ENCODE data around the gene KIF26A. TPM values are rescaled to one million over a fixed set of nuclear protein-coding genes. Genes with fewer than 3 reads are reported as not detected.

Gene KIF26A
- total and polyA plus RNA-seq, 10 donors: 0.72 to 21.9 (median 9.2) TPM

DNA sequence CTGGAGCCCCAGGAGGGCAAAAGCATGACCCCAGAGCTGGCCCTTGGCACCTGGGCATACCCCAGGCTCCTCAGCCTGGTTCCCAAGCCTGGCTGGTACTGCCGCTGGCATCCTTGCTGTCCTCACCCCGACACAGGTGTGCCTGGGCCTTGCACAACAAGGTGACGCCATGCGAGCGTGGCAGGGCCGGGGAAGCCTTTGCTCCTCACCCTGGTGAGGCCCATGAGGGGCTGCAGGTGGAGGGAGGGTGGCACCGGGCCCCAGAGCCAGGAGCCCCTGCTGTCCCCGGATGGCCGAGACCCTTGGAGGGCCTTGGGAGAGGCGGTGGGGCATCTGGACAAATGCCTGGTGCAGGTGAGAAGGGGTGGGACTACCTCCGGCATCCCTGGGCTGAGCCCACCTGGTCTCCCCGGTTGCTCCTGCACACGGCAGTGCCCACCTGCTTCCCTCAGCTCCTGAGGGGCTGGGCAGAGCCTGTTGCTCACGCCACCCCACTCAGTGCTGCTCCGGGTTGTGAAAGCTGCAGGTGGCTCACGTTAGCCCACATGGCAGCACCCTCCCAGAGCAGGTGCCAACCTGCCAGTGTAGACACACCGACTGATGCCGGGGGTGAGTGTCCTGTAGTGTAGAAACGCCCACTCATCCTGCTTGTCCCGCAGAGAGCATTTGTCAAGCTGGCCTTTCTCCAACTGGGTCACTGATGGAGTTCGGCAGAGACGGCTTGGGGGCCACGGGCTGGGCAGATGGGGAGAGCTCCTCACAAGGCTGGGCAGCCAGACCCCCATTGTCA is 24.6 kb upstream of the KIF26A start:
- Histone ChIP-seq H3K36me3 (no peaks in the 10 kb centered on the region), H3K4me3 (no peak overlapping the region), H3K27ac (no peak overlapping the region), H3K27me3 (replicated peaks in 1 of 7) (peaks cover 0 to 85% (median 43%) of the 10 kb centered on the region in 7 donors), H3K4me1 (peaks cover 5 to 24% (median 19%) of the 10 kb centered on the region in 6 donors), H3K9me3 (no peaks in the 10 kb centered on the region)
- peak; percentile 68 for DNase-seq
- WGBS, 5 donors: 69 to 82% (median 75%) methylated on average over 14 to 23 of the region's 23 CpGs
- intact Hi-C loops (cut with DNase I; ENCODE audit: low total_unique reads): no loop called here
- TF ChIP-seq POLR2AphosphoS5 (IDR thresholded peaks at IDR 0.05) (no peak), POLR2A (IDR thresholded peaks at IDR 0.05) (no peak)
- TF ChIP-seq, protein P1, sequence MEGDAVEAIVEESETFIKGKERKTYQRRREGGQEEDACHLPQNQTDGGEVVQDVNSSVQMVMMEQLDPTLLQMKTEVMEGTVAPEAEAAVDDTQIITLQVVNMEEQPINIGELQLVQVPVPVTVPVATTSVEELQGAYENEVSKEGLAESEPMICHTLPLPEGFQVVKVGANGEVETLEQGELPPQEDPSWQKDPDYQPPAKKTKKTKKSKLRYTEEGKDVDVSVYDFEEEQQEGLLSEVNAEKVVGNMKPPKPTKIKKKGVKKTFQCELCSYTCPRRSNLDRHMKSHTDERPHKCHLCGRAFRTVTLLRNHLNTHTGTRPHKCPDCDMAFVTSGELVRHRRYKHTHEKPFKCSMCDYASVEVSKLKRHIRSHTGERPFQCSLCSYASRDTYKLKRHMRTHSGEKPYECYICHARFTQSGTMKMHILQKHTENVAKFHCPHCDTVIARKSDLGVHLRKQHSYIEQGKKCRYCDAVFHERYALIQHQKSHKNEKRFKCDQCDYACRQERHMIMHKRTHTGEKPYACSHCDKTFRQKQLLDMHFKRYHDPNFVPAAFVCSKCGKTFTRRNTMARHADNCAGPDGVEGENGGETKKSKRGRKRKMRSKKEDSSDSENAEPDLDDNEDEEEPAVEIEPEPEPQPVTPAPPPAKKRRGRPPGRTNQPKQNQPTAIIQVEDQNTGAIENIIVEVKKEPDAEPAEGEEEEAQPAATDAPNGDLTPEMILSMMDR (IDR thresholded peaks at IDR 0.05 in 8 of 11, conservative IDR thresholded peaks at IDR 0.05 in 3 of 11): no peak

GRCh38 chr14:104114421-104115130 is 23.8 kb upstream of the KIF26A start:
- DNase-seq: peak; percentile 53
- no peak overlapping the region for H3K4me3 ChIP-seq
- peaks cover 0 to 92% (median 50%) of the 10 kb centered on the region in 7 donors for H3K27me3 ChIP-seq (replicated peaks in 1 of 7)
- H3K4me1 ChIP-seq: peaks cover 5 to 24% (median 19%) of the 10 kb centered on the region in 6 donors
- TF ChIP-seq, protein P1 (IDR thresholded peaks at IDR 0.05 in 8 of 11, conservative IDR thresholded peaks at IDR 0.05 in 3 of 11): no peak
- TF ChIP-seq POLR2A (IDR thresholded peaks at IDR 0.05): no peak
- no peak for TF ChIP-seq POLR2AphosphoS5 (IDR thresholded peaks at IDR 0.05)
- no peaks in the 10 kb centered on the region for H3K36me3 ChIP-seq
- WGBS, 5 donors: 72 to 87% (median 78%) methylated on average over 11 to 26 of the region's 26 CpGs
- no peak overlapping the region for H3K27ac ChIP-seq
- intact Hi-C loops (cut with DNase I; ENCODE audit: low total_unique reads): no loop called here
- H3K9me3 ChIP-seq: no peaks in the 10 kb centered on the region

- H3K36me3 ChIP-seq: no peaks in the 10 kb centered on the region
- intact Hi-C loops (cut with DNase I; ENCODE audit: low total_unique reads): no loop called here
- peaks cover 5 to 24% (median 19%) of the 10 kb centered on the region in 6 donors for H3K4me1 ChIP-seq
- no peaks in the 10 kb centered on the region for H3K9me3 ChIP-seq
- no peak overlapping the region for H3K4me3 ChIP-seq
- H3K27ac ChIP-seq: no peak overlapping the region
- DNase-seq: peak; percentile 39
- TF ChIP-seq POLR2AphosphoS5 (IDR thresholded peaks at IDR 0.05): no peak
- TF ChIP-seq POLR2A (IDR thresholded peaks at IDR 0.05): no peak
- peaks cover 0 to 94% (median 56%) of the 10 kb centered on the region in 7 donors for H3K27me3 ChIP-seq (replicated peaks in 1 of 7)
- 72 to 79% (median 74%) methylated on average over 11 of the region's 11 CpGs for WGBS, 5 donors
Measured at GRCh38 chr14:104115131-104115600, 23.2 kb upstream of the KIF26A start.

DNA sequence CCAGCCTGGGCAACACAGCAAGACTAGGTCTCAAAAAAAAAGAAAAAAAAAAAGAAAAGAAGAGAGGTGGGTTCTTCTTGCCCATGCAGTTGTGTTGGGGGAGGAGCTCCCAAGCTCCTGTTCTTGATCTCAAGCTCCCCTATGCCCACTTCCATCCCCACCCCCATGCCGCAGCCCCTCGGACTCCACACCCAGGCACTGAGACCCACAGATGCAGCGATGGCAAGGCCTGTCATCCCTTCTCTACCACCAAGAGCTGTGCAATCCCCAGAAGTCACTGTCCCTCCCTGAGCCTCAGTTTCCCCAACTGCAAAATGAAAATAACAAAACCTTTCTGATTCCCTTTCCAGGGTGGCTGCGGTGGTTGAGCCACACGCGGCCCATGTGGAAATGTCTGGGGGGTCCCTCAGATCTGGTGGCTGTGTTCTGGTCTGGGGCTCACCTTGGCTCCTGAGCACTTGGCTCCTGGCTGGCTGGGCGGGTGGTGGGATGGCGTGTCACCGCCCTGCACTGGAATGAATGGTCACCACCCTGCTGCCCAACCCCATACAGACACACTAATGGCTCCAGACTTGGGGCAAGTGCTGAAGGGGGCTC is 22.6 kb upstream of the KIF26A start:
- TF ChIP-seq POLR2A (IDR thresholded peaks at IDR 0.05) (no peak), POLR2AphosphoS5 (IDR thresholded peaks at IDR 0.05) (no peak)
- TF ChIP-seq, protein P1 (IDR thresholded peaks at IDR 0.05 in 8 of 11, conservative IDR thresholded peaks at IDR 0.05 in 3 of 11): no peak
- H3K4me1 ChIP-seq: peaks cover 5 to 24% (median 19%) of the 10 kb centered on the region in 6 donors
- no peaks in the 10 kb centered on the region for H3K9me3 ChIP-seq
- 79 to 89% (median 87%) methylated on average over 8 to 9 of the region's 9 CpGs for WGBS, 5 donors
- no peak overlapping the region for H3K27ac ChIP-seq
- H3K36me3 ChIP-seq: no peaks in the 10 kb centered on the region
- peak; percentile 35 for DNase-seq
- peak overlapping the region in 6 of 8 donors; percentile 33 to 69 (median 48) for H3K4me3 ChIP-seq
- H3K27me3 ChIP-seq (replicated peaks in 1 of 7): peaks cover 0 to 94% (median 56%) of the 10 kb centered on the region in 7 donors
- intact Hi-C loops (cut with DNase I; ENCODE audit: low total_unique reads): no loop called here
